Activated T-helper 2 cell treated with anti-CD3 and anti-CD28 coated beads, Interferon-gamma antibody, Interleukin-2, Interleukin-4, amounts not matched to agents 10 μg/mL and 5 μg/mL and 100 μg/mL, durations not matched to agents 14 hours and 24 hours and 36 hours (primary cell): Measurements from ENCODE around the gene YJEFN3. TPM values are rescaled to one million over a fixed set of nuclear protein-coding genes. Genes with fewer than 3 reads are reported as not detected.

Experiments
- DNase-seq: peaks from one replicate; pipeline ENCODE4 v3.0.0; 2021; ENCODE audit warnings: low spot score
- H3K27ac Mint-ChIP-seq: one replicate; pipeline ENCODE4 v1.8.0; 2021; ENCODE audit warnings: mixed read lengths
- H3K27me3 Mint-ChIP-seq: one replicate; pipeline ENCODE4 v1.8.0; 2021; ENCODE audit warnings: low read depth, mixed read lengths
- H3K36me3 Mint-ChIP-seq: one replicate; pipeline ENCODE4 v1.8.0; 2021; ENCODE audit warnings: low read depth, mixed read lengths
- H3K4me1 Mint-ChIP-seq: one replicate; pipeline ENCODE4 v1.8.0; 2021; ENCODE audit warnings: low read depth, mixed read lengths
- H3K4me3 Mint-ChIP-seq: one replicate; pipeline ENCODE4 v1.8.0; 2021; ENCODE audit warnings: low read depth, mild to moderate bottlenecking, moderate library complexity, mixed read lengths
- H3K9me3 Mint-ChIP-seq: one replicate; pipeline ENCODE4 v1.8.0; 2021; ENCODE audit warnings: mixed read lengths
- intact Hi-C: fragments of 100-400 bp; cut with micrococcal nuclease; formaldehyde crosslinking; loops from one replicate; pipeline ENCODE4 v1.15.1; 2023
- total RNA-seq: library from RNA; stranded (reverse); gene quantifications from 2 replicates; pipeline ENCODE4 v1.2.3, GENCODE V29; 2022

YJEFN3 gene
- total RNA-seq, 1 donor from 2014 or later, result 9.0 TPM

GRCh38 chr19:19530889-19531288 lies 2.2 kb downstream of the YJEFN3 start:
- Mint-ChIP-seq H3K36me3 (peaks cover 16% of the 10 kb centered on the region), H3K4me3 (no peak overlapping the region), H3K9me3 (no peaks in the 10 kb centered on the region), H3K27me3 (no peaks in the 10 kb centered on the region), H3K27ac (no peak overlapping the region), H3K4me1 (peaks cover 4% of the 10 kb centered on the region)
- no peak for DNase-seq
- intact Hi-C loops, result no loop called here

- no peak overlapping the region for H3K27ac Mint-ChIP-seq
- H3K4me3 Mint-ChIP-seq, result no peak overlapping the region
- peaks cover 4% of the 10 kb centered on the region for H3K4me1 Mint-ChIP-seq
- H3K36me3 Mint-ChIP-seq, result peaks cover 17% of the 10 kb centered on the region
- intact Hi-C loops, result loop anchor here (1.0 kb wide), 2 partner anchors 22 to 111 kb away; partner anchors contain the start of gene GMIP
- H3K9me3 Mint-ChIP-seq, result no peaks in the 10 kb centered on the region
- peak; percentile 76 for DNase-seq
- peaks cover 5% of the 10 kb centered on the region for H3K27me3 Mint-ChIP-seq
Measured at GRCh38 chr19:19531951-19532805, 3.5 kb downstream of the YJEFN3 start.

GRCh38 chr19:19532806-19533701 lies 4.3 kb downstream of the YJEFN3 start:
- intact Hi-C loops, result loop anchor here (1.0 kb wide), 2 partner anchors 21 to 110 kb away; partner anchors contain the start of gene GMIP
- Mint-ChIP-seq H3K4me1 (peaks cover 6% of the 10 kb centered on the region), H3K27ac (no peak overlapping the region)

GRCh38 chr19:19533841-19534240 lies 5.1 kb downstream of the YJEFN3 start:
- H3K4me1 Mint-ChIP-seq, result peaks cover 9% of the 10 kb centered on the region
- DNase-seq, result no peak
- no peaks in the 10 kb centered on the region for H3K9me3 Mint-ChIP-seq
- no peak overlapping the region for H3K4me3 Mint-ChIP-seq
- H3K27me3 Mint-ChIP-seq, result peaks cover 16% of the 10 kb centered on the region
- H3K36me3 Mint-ChIP-seq, result peaks cover 10% of the 10 kb centered on the region
- intact Hi-C loops, result no loop called here
- H3K27ac Mint-ChIP-seq, result no peak overlapping the region

More at GRCh38 chr19:19532806-19533701, 4.3 kb downstream of the YJEFN3 start:
- no peak for DNase-seq
- Mint-ChIP-seq H3K9me3 (no peaks in the 10 kb centered on the region), H3K27me3 (peaks cover 11% of the 10 kb centered on the region), H3K4me3 (no peak overlapping the region), H3K36me3 (peaks cover 11% of the 10 kb centered on the region)

- H3K36me3 Mint-ChIP-seq, result peaks cover 10% of the 10 kb centered on the region
- peaks cover 21% of the 10 kb centered on the region for H3K27me3 Mint-ChIP-seq
- no peak for DNase-seq
- H3K4me3 Mint-ChIP-seq, result no peak overlapping the region
- intact Hi-C loops, result no loop called here
- no peaks in the 10 kb centered on the region for H3K9me3 Mint-ChIP-seq
- peaks cover 11% of the 10 kb centered on the region for H3K4me1 Mint-ChIP-seq
- H3K27ac Mint-ChIP-seq, result no peak overlapping the region
Measured at GRCh38 chr19:19534556-19535265, 6.0 kb downstream of the YJEFN3 start.

- H3K27me3 Mint-ChIP-seq, result peaks cover 21% of the 10 kb centered on the region
- H3K27ac Mint-ChIP-seq, result no peak overlapping the region
- H3K4me3 Mint-ChIP-seq, result no peak overlapping the region
- DNase-seq, result no peak
- intact Hi-C loops, result no loop called here
- peaks cover 10% of the 10 kb centered on the region for H3K36me3 Mint-ChIP-seq
- peaks cover 12% of the 10 kb centered on the region for H3K4me1 Mint-ChIP-seq
- H3K9me3 Mint-ChIP-seq, result no peaks in the 10 kb centered on the region
Measured at GRCh38 chr19:19535311-19536191, 6.8 kb downstream of the YJEFN3 start.

GRCh38 chr19:19537075-19538048 lies 8.7 kb downstream of the YJEFN3 start:
- Mint-ChIP-seq H3K27ac (no peak overlapping the region), H3K9me3 (no peaks in the 10 kb centered on the region), H3K27me3 (peaks cover 21% of the 10 kb centered on the region), H3K4me1 (peaks cover 13% of the 10 kb centered on the region), H3K36me3 (peaks cover 6% of the 10 kb centered on the region), H3K4me3 (no peak overlapping the region)
- no peak for DNase-seq
- intact Hi-C loops, result no loop called here

- H3K9me3 Mint-ChIP-seq, result no peaks in the 10 kb centered on the region
- intact Hi-C loops, result no loop called here
- no peak within 1 kb of the TSS for H3K27ac Mint-ChIP-seq
- H3K36me3 Mint-ChIP-seq, result peaks cover 6% of the 10 kb centered on the region
- peaks cover 21% of the 10 kb centered on the region for H3K27me3 Mint-ChIP-seq
- H3K4me3 Mint-ChIP-seq, result peak within 1 kb of the TSS; percentile 7
- DNase-seq, result no peak
- H3K4me1 Mint-ChIP-seq, result peaks cover 13% of the 10 kb centered on the region
Measured at GRCh38 chr19:19538061-19538784, 9.5 kb downstream of the YJEFN3 start, which contains the start of gene CILP2. Gene CILP2 (plus strand): TSS chr19:19538265. CDS start chr19:19538350, 85 bp downstream.

- intact Hi-C loops, result no loop called here
- Mint-ChIP-seq H3K27me3 (peaks cover 21% of the 10 kb centered on the region), H3K4me3 (peak overlapping the region; percentile 7), H3K36me3 (peaks cover 6% of the 10 kb centered on the region), H3K4me1 (peaks cover 13% of the 10 kb centered on the region), H3K9me3 (no peaks in the 10 kb centered on the region), H3K27ac (no peak overlapping the region)
- no peak for DNase-seq
Measured at GRCh38 chr19:19538785-19539166, 10.1 kb downstream of the YJEFN3 start.

GRCh38 chr19:19539698-19540063 lies 11.0 kb downstream of the YJEFN3 start:
- Mint-ChIP-seq H3K9me3 (no peaks in the 10 kb centered on the region), H3K36me3 (peaks cover 6% of the 10 kb centered on the region), H3K27me3 (peaks cover 21% of the 10 kb centered on the region), H3K27ac (no peak overlapping the region), H3K4me1 (peaks cover 13% of the 10 kb centered on the region), H3K4me3 (no peak overlapping the region)
- intact Hi-C loops, result no loop called here
- no peak for DNase-seq
